HEK293 (cell line): ENCODE data around the gene PTPRG.

Experiments
- CTCF ChIA-PET: fragments of 350-600 bp; formaldehyde crosslinking; extraction: SDS; loops from one replicate; lab custom pipeline; 2021; ENCODE audit warnings: antibody characterized with exemption; lab: Yijun Ruan, JAX
- POLR2A ChIA-PET: fragments of 300-600 bp; formaldehyde crosslinking; extraction: SDS; loops from one replicate; lab custom pipeline; 2020; ENCODE audit warnings: antibody characterized with exemption, inconsistent platforms; lab: Yijun Ruan, JAX
- H3K27ac ChIP-seq: fragments of 200-500 bp; sonication (Bioruptor generic); 2 replicates; pipeline ENCODE4 v1.5.1; 2014; ENCODE audit warnings: low read depth, low read length, control low read depth, inconsistent platforms; ENCODE audit errors: extremely low read depth
- H3K36me3 ChIP-seq, 2 experiments: fragments of 200-500 bp in 1 of 2; sonication (Bioruptor generic) in 1 of 2; 1 replicate in 1 of 2; 2 replicates in 1 of 2; pipeline ENCODE4 v1.5.1; 2014 to 2017; ENCODE audit warnings: inconsistent platforms in 2 of 2, low read length in 2 of 2; ENCODE audit not compliant: control insufficient read depth in 2 of 2, insufficient read depth in 1 of 2
- H3K4me1 ChIP-seq: fragments of 200-500 bp; sonication (Bioruptor generic); 2 replicates; pipeline ENCODE4 v1.5.1; 2014; ENCODE audit warnings: mild to moderate bottlenecking, low read length, inconsistent platforms; ENCODE audit not compliant: control insufficient read depth, insufficient read depth
- H3K4me3 ChIP-seq: 2 replicates; pipeline ENCODE4 v1.5.1; 2011; ENCODE audit warnings: low read depth, mild to moderate bottlenecking, control low read depth, low read length, moderate library complexity
- H3K9me3 ChIP-seq: fragments of 200-500 bp; sonication (Bioruptor generic); 2 replicates; pipeline ENCODE4 v1.5.1; 2014; ENCODE audit warnings: low read depth, low read length, inconsistent platforms; ENCODE audit not compliant: control insufficient read depth, insufficient read depth
- EGR2 ChIP-seq: fragments of 450-650 bp; formaldehyde crosslinking; IDR thresholded peaks from 2 replicates; pipeline ENCODE4 v1.5.1; 2016; ENCODE audit warnings: low read depth, missing biosample characterization, missing genetic modification characterization
- FEZF1 ChIP-seq: fragments of 450-650 bp; formaldehyde crosslinking; IDR thresholded peaks from 2 replicates; pipeline ENCODE4 v1.5.1; 2016; ENCODE audit warnings: missing biosample characterization, missing genetic modification characterization
- HOXC10 ChIP-seq: sonication (generic); formaldehyde crosslinking; IDR thresholded peaks from 2 replicates; pipeline ENCODE4 v1.8.1; 2023; ENCODE audit warnings: mild to moderate bottlenecking, missing genetic modification reagents
- KLF8 ChIP-seq: fragments of 450-650 bp; formaldehyde crosslinking; IDR thresholded peaks from 2 replicates; pipeline ENCODE4 v1.5.1; 2016; ENCODE audit warnings: missing biosample characterization, missing genetic modification characterization
- MEIS1 ChIP-seq: sonication (generic); formaldehyde crosslinking; IDR thresholded peaks from 2 replicates; pipeline ENCODE4 v1.8.1; 2022; ENCODE audit warnings: missing genetic modification reagents, mild to moderate bottlenecking, borderline replicate concordance
- OVOL3 ChIP-seq: fragments of 450-650 bp; formaldehyde crosslinking; IDR thresholded peaks from 2 replicates; pipeline ENCODE4 v1.5.1; 2016; ENCODE audit warnings: missing biosample characterization, missing genetic modification characterization
- SALL2 ChIP-seq: fragments of 450-650 bp; formaldehyde crosslinking; IDR thresholded peaks from 2 replicates; pipeline ENCODE4 v1.5.0; 2017; ENCODE audit warnings: missing biosample characterization, mild to moderate bottlenecking, missing genetic modification characterization, borderline replicate concordance
- SP3 ChIP-seq: fragments of 450-650 bp; formaldehyde crosslinking; IDR thresholded peaks from 2 replicates; pipeline ENCODE4 v1.5.1; 2016; ENCODE audit warnings: missing biosample characterization, missing genetic modification characterization
- ZBTB10 ChIP-seq: fragments of 450-650 bp; formaldehyde crosslinking; IDR thresholded peaks from 2 replicates; pipeline ENCODE4 v1.5.1; 2016; ENCODE audit warnings: missing biosample characterization, missing genetic modification characterization
- ZBTB7A ChIP-seq: fragments of 450-650 bp; formaldehyde crosslinking; IDR thresholded peaks from 2 replicates; pipeline ENCODE4 v1.5.1; 2016; ENCODE audit warnings: low read depth, missing biosample characterization, missing genetic modification characterization
- ZFP37 ChIP-seq: fragments of 450-650 bp; formaldehyde crosslinking; IDR thresholded peaks from 2 replicates; pipeline ENCODE4 v1.5.1; 2016; ENCODE audit warnings: missing biosample characterization, missing genetic modification characterization
- ZNF175 ChIP-seq: fragments of 450-650 bp; formaldehyde crosslinking; IDR thresholded peaks from 2 replicates; pipeline ENCODE4 v1.5.1; 2016; ENCODE audit warnings: missing biosample characterization, missing genetic modification characterization
- ZNF202 ChIP-seq: fragments of 450-650 bp; formaldehyde crosslinking; IDR thresholded peaks from 2 replicates; pipeline ENCODE4 v1.5.1; 2016; ENCODE audit warnings: missing biosample characterization, missing genetic modification characterization, borderline replicate concordance
- ZNF274 ChIP-seq, 2 experiments: fragments of 200-500 bp in 1 of 2; fragments of 450-650 bp in 1 of 2; sonication (Bioruptor generic) in 1 of 2; formaldehyde crosslinking in 1 of 2; IDR thresholded peaks; 2 replicates each; pipeline versions ENCODE4 v1.5.1 to v1.6.1; 2014 to 2016; ENCODE audit warnings: borderline replicate concordance in 1 of 2, inconsistent platforms in 1 of 2, low read length in 1 of 2, missing biosample characterization in 1 of 2, missing genetic modification characterization in 1 of 2
- ZNF354C ChIP-seq: fragments of 450-650 bp; formaldehyde crosslinking; IDR thresholded peaks from 2 replicates; pipeline ENCODE4 v1.5.1; 2016; ENCODE audit warnings: missing biosample characterization, missing genetic modification characterization, low read depth, borderline replicate concordance
- ZNF521 ChIP-seq: fragments of 450-650 bp; formaldehyde crosslinking; IDR thresholded peaks from 2 replicates; pipeline ENCODE4 v1.5.1; 2017; ENCODE audit warnings: missing biosample characterization, mild to moderate bottlenecking, missing genetic modification characterization
- ZNF623 ChIP-seq: fragments of 450-650 bp; formaldehyde crosslinking; IDR thresholded peaks from 2 replicates; pipeline ENCODE4 v1.5.1; 2016; ENCODE audit warnings: missing biosample characterization, missing genetic modification characterization
- ZNF639 ChIP-seq: fragments of 450-650 bp; formaldehyde crosslinking; IDR thresholded peaks from 2 replicates; pipeline ENCODE4 v1.5.1; 2016; ENCODE audit warnings: missing biosample characterization, missing genetic modification characterization
- ZNF654 ChIP-seq: fragments of 450-650 bp; formaldehyde crosslinking; IDR thresholded peaks from 2 replicates; pipeline ENCODE4 v1.5.1; 2016; ENCODE audit warnings: low read depth, missing biosample characterization, missing genetic modification characterization
- ZNF658 ChIP-seq: fragments of 450-650 bp; formaldehyde crosslinking; IDR thresholded peaks from 2 replicates; pipeline ENCODE4; 2016; ENCODE audit warnings: missing biosample characterization, missing genetic modification characterization

The PTPRG gene

GRCh38 chr3:61858054-61858453, 296.7 kb downstream of the PTPRG start (continued):
- TF ChIP-seq ZFP37 (tag by site-specific recombination) (no peak), ZNF654 (tag by site-specific recombination) (peak; percentile 76), ZNF639 (tag by site-specific recombination) (no peak), ZNF175 (tag by site-specific recombination) (no peak), FEZF1 (tag by site-specific recombination) (no peak), SALL2 (tag by site-specific recombination) (no peak), SP3 (tag by site-specific recombination) (no peak), KLF8 (tag by site-specific recombination) (no peak)
- TF ChIP-seq, all 188 proteins: peak for 5

- TF ChIP-seq ZBTB7A (tag by site-specific recombination) (no peak), ZNF658 (no peak)
Observed at GRCh38 chr3:61861410-61861809, 300.0 kb downstream of the PTPRG start.

GRCh38 chr3:61862614-61863289, 301.4 kb downstream of the PTPRG start:
- H3K9me3 ChIP-seq, result no peaks in the 10 kb centered on the region
- no peak overlapping the region for H3K4me3 ChIP-seq
- ChIA-PET POLR2A (no interaction called here), CTCF (interaction anchor here (0.7 kb wide), 1 partner anchor 398 kb away, joined by 3 read pairs; no protein-coding TSS in a partner anchor)
- H3K4me1 ChIP-seq, result no peaks in the 10 kb centered on the region
- no peak overlapping the region for H3K27ac ChIP-seq
- TF ChIP-seq OVOL3 (no peak), ZNF521 (tag by site-specific recombination) (no peak), ZBTB10 (tag by site-specific recombination) (no peak), ZNF202 (tag by site-specific recombination) (no peak), ZNF274 (IDR thresholded peaks at IDR 0.05; ENCODE audit: low read length) (no peak), ZNF274 (tag by site-specific recombination; IDR thresholded peaks at IDR 0.05; ENCODE audit: borderline replicate concordance) (no peak), ZNF623 (tag by site-specific recombination) (no peak), EGR2 (tag by site-specific recombination) (no peak), ZNF354C (no peak), HOXC10 (CRISPR knock-in tag) (no peak), MEIS1 (CRISPR knock-in tag) (no peak)
- H3K36me3 ChIP-seq, result no peaks in the 10 kb centered on the region

More at GRCh38 chr3:61861410-61861809, 300.0 kb downstream of the PTPRG start:
- CTCF ChIA-PET, result interaction anchor here (0.7 kb wide), 2 partner anchors 217 to 389 kb away, joined by 3 read pairs; no protein-coding TSS in a partner anchor
- H3K36me3 ChIP-seq, result no peaks in the 10 kb centered on the region
- POLR2A ChIA-PET, result no interaction called here
- no peaks in the 10 kb centered on the region for H3K9me3 ChIP-seq
- no peak overlapping the region for H3K4me3 ChIP-seq
- no peak overlapping the region for H3K27ac ChIP-seq
- H3K4me1 ChIP-seq, result no peaks in the 10 kb centered on the region
